ENCODE results near the gene GZMA.
"Not testable (repeated sequence)": the region's sequence is repeated elsewhere in the genome, so short reads cannot be mapped to it uniquely, and the experiment has no call there.

Gene GZMA

DNA sequence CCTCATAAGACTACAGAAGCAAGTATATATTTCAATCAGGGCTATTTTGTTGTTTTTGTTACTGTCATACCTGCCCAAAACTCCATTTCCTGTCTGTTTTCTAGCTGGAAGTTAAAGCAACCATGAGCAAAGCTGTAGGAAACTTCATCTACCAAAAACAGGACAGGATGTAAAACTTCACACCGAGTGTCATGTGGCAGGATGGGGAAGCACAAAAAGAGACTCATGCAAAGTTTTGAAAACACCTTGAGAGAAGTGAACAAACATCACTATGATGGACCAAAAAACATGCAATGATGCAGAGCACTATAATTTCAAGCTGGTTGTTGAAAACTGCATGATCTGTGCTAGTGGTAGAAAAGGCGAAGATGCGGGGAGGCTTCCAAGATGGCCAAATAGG is 6.3 kb upstream of the GZMA start:
- Histone ChIP-seq H3K27ac (ENCODE audit: low read depth, low read length, poor library complexity, severe bottlenecking) (no peak overlapping the region), H3K4me3 (ENCODE audit: low read depth, low read length, poor library complexity, severe bottlenecking) (no peak overlapping the region), H4K20me1 (ENCODE audit: insufficient read depth, low read length) (no peaks in the 10 kb centered on the region), H3F3A (ENCODE audit: insufficient read depth, low read length) (no peaks in the 10 kb centered on the region), H3K36me3 (ENCODE audit: insufficient read depth, low read length) (no peaks in the 10 kb centered on the region), H3K4me2 (ENCODE audit: low read length) (no peak overlapping the region), H2AFZ (ENCODE audit: low read length) (no peak overlapping the region), H3K9ac (ENCODE audit: low read length) (no peak overlapping the region), H3K79me2 (ENCODE audit: insufficient read depth, low read length) (no peaks in the 10 kb centered on the region), H3K4me1 (ENCODE audit: insufficient read depth, low read length, severe bottlenecking) (no peaks in the 10 kb centered on the region), H3K27me3 (ENCODE audit: insufficient read depth, low read length) (no peaks in the 10 kb centered on the region), H3K9me2 (ENCODE audit: low read depth, low read length) (no peaks in the 10 kb centered on the region), H3K9me3 (ENCODE audit: low read length) (no peaks in the 10 kb centered on the region)
- TF ChIP-seq EZH2 (IDR thresholded peaks at IDR 0.05; ENCODE audit: borderline replicate concordance, low read length), result no peak

DNA sequence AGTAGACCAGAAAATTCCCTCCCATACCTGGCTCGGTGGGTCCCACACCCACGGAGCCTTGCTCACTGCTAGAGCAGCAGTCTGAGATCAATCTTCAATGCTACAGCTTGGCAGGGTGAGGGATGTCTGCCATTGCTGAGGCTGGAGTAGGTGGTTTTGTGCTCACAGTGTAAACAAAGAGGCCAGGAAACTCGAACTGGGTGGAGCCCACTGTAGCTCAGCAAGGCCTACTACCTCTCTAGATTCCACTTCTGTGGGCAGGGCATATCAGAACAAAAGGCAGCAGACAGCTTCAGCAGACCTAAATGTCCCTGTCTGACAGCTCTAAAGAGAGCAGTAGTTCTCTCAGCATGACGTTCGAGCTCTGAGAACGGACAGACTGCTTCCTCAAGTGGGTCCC is 5.6 kb upstream of the GZMA start:
- H3K4me1 ChIP-seq (ENCODE audit: insufficient read depth, low read length, severe bottlenecking), result no peaks in the 10 kb centered on the region
- H3K36me3 ChIP-seq (ENCODE audit: insufficient read depth, low read length), result no peaks in the 10 kb centered on the region
- no peak overlapping the region for H2AFZ ChIP-seq (ENCODE audit: low read length)
- no peaks in the 10 kb centered on the region for H3K9me3 ChIP-seq (ENCODE audit: low read length)
- H3K9ac ChIP-seq (ENCODE audit: low read length), result no peak overlapping the region
- H3K27ac ChIP-seq (ENCODE audit: low read depth, low read length, poor library complexity, severe bottlenecking), result no peak overlapping the region
- TF ChIP-seq, protein P1, sequence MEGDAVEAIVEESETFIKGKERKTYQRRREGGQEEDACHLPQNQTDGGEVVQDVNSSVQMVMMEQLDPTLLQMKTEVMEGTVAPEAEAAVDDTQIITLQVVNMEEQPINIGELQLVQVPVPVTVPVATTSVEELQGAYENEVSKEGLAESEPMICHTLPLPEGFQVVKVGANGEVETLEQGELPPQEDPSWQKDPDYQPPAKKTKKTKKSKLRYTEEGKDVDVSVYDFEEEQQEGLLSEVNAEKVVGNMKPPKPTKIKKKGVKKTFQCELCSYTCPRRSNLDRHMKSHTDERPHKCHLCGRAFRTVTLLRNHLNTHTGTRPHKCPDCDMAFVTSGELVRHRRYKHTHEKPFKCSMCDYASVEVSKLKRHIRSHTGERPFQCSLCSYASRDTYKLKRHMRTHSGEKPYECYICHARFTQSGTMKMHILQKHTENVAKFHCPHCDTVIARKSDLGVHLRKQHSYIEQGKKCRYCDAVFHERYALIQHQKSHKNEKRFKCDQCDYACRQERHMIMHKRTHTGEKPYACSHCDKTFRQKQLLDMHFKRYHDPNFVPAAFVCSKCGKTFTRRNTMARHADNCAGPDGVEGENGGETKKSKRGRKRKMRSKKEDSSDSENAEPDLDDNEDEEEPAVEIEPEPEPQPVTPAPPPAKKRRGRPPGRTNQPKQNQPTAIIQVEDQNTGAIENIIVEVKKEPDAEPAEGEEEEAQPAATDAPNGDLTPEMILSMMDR (IDR thresholded peaks at IDR 0.05; ENCODE audit: low read length), result no peak
- no peak for TF ChIP-seq EZH2 (IDR thresholded peaks at IDR 0.05; ENCODE audit: borderline replicate concordance, low read length)
- no peak overlapping the region for H3K4me2 ChIP-seq (ENCODE audit: low read length)
- H3K4me3 ChIP-seq (ENCODE audit: low read depth, low read length, poor library complexity, severe bottlenecking), result no peak overlapping the region
- no peaks in the 10 kb centered on the region for H3K9me2 ChIP-seq (ENCODE audit: low read depth, low read length)
- H3F3A ChIP-seq (ENCODE audit: insufficient read depth, low read length), result no peaks in the 10 kb centered on the region
- H3K79me2 ChIP-seq (ENCODE audit: insufficient read depth, low read length), result no peaks in the 10 kb centered on the region
- no peaks in the 10 kb centered on the region for H3K27me3 ChIP-seq (ENCODE audit: insufficient read depth, low read length)
- no peaks in the 10 kb centered on the region for H4K20me1 ChIP-seq (ENCODE audit: insufficient read depth, low read length)

DNA sequence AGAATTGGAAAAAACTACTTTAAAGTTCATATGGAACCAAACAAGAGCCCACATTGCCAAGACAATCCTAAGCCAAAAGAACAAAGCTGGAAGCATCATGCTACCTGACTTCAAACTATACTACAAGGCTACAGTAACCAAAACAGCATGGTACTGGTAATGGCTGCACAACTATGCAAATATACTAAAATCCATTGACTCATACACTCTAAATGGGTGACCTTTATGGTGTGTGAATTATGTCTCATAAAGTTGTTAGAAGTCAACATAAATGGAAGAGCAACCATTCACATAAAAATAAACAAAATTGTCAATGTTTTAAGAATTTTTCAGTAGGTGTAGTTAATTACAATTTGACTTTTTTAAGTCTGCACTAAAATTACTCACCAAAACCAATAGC is 1.3 kb upstream of the GZMA start:
- H3F3A ChIP-seq (ENCODE audit: insufficient read depth, low read length); H3K27me3 ChIP-seq (ENCODE audit: insufficient read depth, low read length); H3K9ac ChIP-seq (ENCODE audit: low read length); H3K27ac ChIP-seq (ENCODE audit: low read depth, low read length, poor library complexity, severe bottlenecking); H3K4me3 ChIP-seq (ENCODE audit: low read depth, low read length, poor library complexity, severe bottlenecking); H3K9me2 ChIP-seq (ENCODE audit: low read depth, low read length); H4K20me1 ChIP-seq (ENCODE audit: insufficient read depth, low read length); H3K79me2 ChIP-seq (ENCODE audit: insufficient read depth, low read length); H2AFZ ChIP-seq (ENCODE audit: low read length); H3K9me3 ChIP-seq (ENCODE audit: low read length); H3K4me2 ChIP-seq (ENCODE audit: low read length); H3K4me1 ChIP-seq (ENCODE audit: insufficient read depth, low read length, severe bottlenecking); H3K36me3 ChIP-seq (ENCODE audit: insufficient read depth, low read length): not testable (repeated sequence)

DNA sequence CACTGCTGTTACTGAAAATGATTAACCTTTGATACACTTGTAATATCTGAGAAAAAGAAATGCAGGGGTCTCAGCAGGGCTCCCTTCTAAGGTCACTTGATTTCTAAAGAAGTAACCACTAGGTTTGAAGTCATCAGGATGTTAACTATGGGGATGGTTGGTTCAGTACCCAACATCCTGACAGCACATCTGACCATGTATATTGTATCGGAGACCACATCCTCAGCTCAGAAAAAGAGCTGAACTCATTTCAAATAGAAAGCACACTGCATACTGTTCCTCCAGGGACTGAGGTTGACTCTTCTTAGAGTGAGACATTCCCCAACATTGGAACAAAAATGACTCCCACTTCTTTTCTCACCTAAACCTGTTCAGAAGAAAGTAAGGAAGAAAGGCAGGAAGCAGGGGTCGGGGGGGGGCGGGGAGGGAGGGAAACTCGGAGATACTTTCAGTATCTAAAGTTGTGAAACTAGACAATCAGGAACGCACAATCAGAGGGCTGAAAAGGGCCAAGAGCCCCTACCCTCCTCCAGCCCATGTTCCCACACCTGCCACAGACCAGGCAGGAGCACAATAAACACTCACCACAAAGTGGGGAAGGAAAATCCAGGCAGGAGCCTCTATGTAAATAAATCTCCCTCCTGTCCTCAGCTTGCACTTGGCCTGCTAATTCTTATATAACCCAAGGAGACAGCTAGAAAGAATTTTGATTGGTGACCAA is 730 bp upstream of the GZMA start:
- no peaks in the 10 kb centered on the region for H3K27me3 ChIP-seq (ENCODE audit: insufficient read depth, low read length)
- TF ChIP-seq EZH2 (IDR thresholded peaks at IDR 0.05; ENCODE audit: borderline replicate concordance, low read length), result no peak
- TF ChIP-seq, protein P1 (IDR thresholded peaks at IDR 0.05; ENCODE audit: low read length), result no peak
- H3K36me3 ChIP-seq (ENCODE audit: insufficient read depth, low read length), result no peaks in the 10 kb centered on the region
- no peaks in the 10 kb centered on the region for H3K4me1 ChIP-seq (ENCODE audit: insufficient read depth, low read length, severe bottlenecking)
- H3K9ac ChIP-seq (ENCODE audit: low read length), result no peak overlapping the region
- H3K9me3 ChIP-seq (ENCODE audit: low read length), result no peaks in the 10 kb centered on the region
- no peaks in the 10 kb centered on the region for H3K9me2 ChIP-seq (ENCODE audit: low read depth, low read length)
- H3K27ac ChIP-seq (ENCODE audit: low read depth, low read length, poor library complexity, severe bottlenecking), result no peak overlapping the region
- H4K20me1 ChIP-seq (ENCODE audit: insufficient read depth, low read length), result no peaks in the 10 kb centered on the region
- H2AFZ ChIP-seq (ENCODE audit: low read length), result no peak overlapping the region
- H3F3A ChIP-seq (ENCODE audit: insufficient read depth, low read length), result no peaks in the 10 kb centered on the region
- no peaks in the 10 kb centered on the region for H3K79me2 ChIP-seq (ENCODE audit: insufficient read depth, low read length)
- H3K4me2 ChIP-seq (ENCODE audit: low read length), result no peak overlapping the region
- H3K4me3 ChIP-seq (ENCODE audit: low read depth, low read length, poor library complexity, severe bottlenecking), result no peak overlapping the region
